DOHH2 (cell line): ENCODE results near the gene IGF1R.

Experiments
- H3F3A ChIP-seq: fragments of 200-600 bp; sonication (generic), shearing (Covaris generic); 2 replicates; pipeline ENCODE4 v1.6.0; 2016; ENCODE audit warnings: antibody characterized with exemption, mild to moderate bottlenecking; ENCODE audit not compliant: control insufficient read depth, insufficient read depth
- H3K27ac ChIP-seq: fragments of 200-600 bp; sonication (generic); 2 replicates; pipeline ENCODE4 v1.5.1; 2014; ENCODE audit warnings: low read depth, mild to moderate bottlenecking, low read length, moderate library complexity
- H3K27me3 ChIP-seq: fragments of 200-600 bp; sonication (generic); 2 replicates; pipeline ENCODE4 v1.6.1; 2014; ENCODE audit warnings: mild to moderate bottlenecking, low read length, mixed read lengths; ENCODE audit not compliant: control insufficient read depth
- H3K36me3 ChIP-seq: fragments of 200-600 bp; sonication (generic); 2 replicates; pipeline ENCODE4 v1.6.1; 2014; ENCODE audit warnings: mild to moderate bottlenecking, low read length, moderate library complexity, mixed read lengths; ENCODE audit not compliant: control insufficient read depth
- H3K4me1 ChIP-seq: fragments of 200-600 bp; sonication (generic); 2 replicates; pipeline ENCODE4 v1.6.1; 2014; ENCODE audit warnings: mild to moderate bottlenecking, low read length, mixed read lengths; ENCODE audit not compliant: control insufficient read depth
- H3K4me2 ChIP-seq: fragments of 200-600 bp; sonication (generic); 2 replicates; pipeline ENCODE4 v1.6.0; 2014; ENCODE audit warnings: mild to moderate bottlenecking, low read length, moderate library complexity
- H3K4me3 ChIP-seq: fragments of 200-600 bp; sonication (generic); 2 replicates; pipeline ENCODE4 v1.5.1; 2014; ENCODE audit warnings: mild to moderate bottlenecking, low read length, mixed read lengths
- H3K79me2 ChIP-seq: fragments of 200-600 bp; sonication (generic); 2 replicates; pipeline ENCODE4 v1.6.1; 2014; ENCODE audit warnings: mild to moderate bottlenecking, low read length, mixed read lengths; ENCODE audit not compliant: control insufficient read depth
- H3K9me2 ChIP-seq: fragments of 200-600 bp; sonication (generic); replicated peaks from 2 replicates; pipeline ENCODE4 v1.6.1; 2014; ENCODE audit warnings: mild to moderate bottlenecking, low read length, mixed read lengths; ENCODE audit not compliant: control insufficient read depth
- H3K9me3 ChIP-seq: fragments of 200-600 bp; sonication (generic); 2 replicates; pipeline ENCODE4 v1.6.1; 2014; ENCODE audit warnings: antibody characterized with exemption, low read length, mixed read lengths; ENCODE audit not compliant: control insufficient read depth, insufficient read depth
- H4K20me1 ChIP-seq: fragments of 200-600 bp; sonication (generic); 2 replicates; pipeline ENCODE4 v1.6.0; 2014; ENCODE audit warnings: low read depth, mild to moderate bottlenecking, antibody characterized with exemption, low read length, moderate library complexity; ENCODE audit not compliant: control insufficient read depth, insufficient read depth
- EZH2phosphoT487 ChIP-seq: fragments of 200-600 bp; sonication (generic); IDR thresholded peaks from 2 replicates; pipeline ENCODE4 v1.6.1; 2017; ENCODE audit warnings: borderline replicate concordance, mild to moderate bottlenecking, antibody characterized with exemption, low read length, moderate library complexity, mixed read lengths
- TF ChIP-seq, protein P1 (sequence below): fragments of 200-600 bp; sonication (generic); IDR thresholded peaks from one replicate; pipeline ENCODE4 v1.5.1; 2014; ENCODE audit warnings: antibody characterized with exemption, mild to moderate bottlenecking, low read depth, low read length; ENCODE audit not compliant: poor library complexity, severe bottlenecking

Gene IGF1R

DNA sequence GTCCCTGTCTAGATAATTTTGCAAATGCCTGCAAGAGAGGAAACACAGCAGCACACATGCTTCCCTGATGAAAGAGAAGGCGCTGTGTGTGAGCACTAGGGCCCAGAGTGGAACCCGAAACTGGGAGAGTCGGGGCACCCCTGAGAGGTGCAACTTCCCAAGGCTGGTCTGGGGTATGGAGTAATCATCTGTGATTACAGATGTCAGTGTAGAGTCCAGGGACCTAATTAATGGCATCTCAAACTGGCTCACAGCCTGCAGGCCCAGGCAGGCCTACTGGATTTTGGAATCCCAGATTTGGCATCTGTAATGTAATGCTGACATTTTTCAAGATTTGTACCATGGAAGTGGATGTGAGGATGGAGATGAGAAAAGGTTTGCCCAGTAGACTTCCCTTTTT lies 329.8 kb downstream of the IGF1R start:
- Histone ChIP-seq H3K79me2 (no peaks in the 10 kb centered on the region), H3K9me2 (no peaks in the 10 kb centered on the region), H3K4me3 (no peak overlapping the region), H3K4me1 (no peaks in the 10 kb centered on the region), H3K4me2 (no peak overlapping the region), H3F3A (no peaks in the 10 kb centered on the region), H3K9me3 (no peaks in the 10 kb centered on the region), H4K20me1 (no peaks in the 10 kb centered on the region), H3K27me3 (no peaks in the 10 kb centered on the region), H3K27ac (no peak overlapping the region), H3K36me3 (no peaks in the 10 kb centered on the region)
- TF ChIP-seq, protein P1, sequence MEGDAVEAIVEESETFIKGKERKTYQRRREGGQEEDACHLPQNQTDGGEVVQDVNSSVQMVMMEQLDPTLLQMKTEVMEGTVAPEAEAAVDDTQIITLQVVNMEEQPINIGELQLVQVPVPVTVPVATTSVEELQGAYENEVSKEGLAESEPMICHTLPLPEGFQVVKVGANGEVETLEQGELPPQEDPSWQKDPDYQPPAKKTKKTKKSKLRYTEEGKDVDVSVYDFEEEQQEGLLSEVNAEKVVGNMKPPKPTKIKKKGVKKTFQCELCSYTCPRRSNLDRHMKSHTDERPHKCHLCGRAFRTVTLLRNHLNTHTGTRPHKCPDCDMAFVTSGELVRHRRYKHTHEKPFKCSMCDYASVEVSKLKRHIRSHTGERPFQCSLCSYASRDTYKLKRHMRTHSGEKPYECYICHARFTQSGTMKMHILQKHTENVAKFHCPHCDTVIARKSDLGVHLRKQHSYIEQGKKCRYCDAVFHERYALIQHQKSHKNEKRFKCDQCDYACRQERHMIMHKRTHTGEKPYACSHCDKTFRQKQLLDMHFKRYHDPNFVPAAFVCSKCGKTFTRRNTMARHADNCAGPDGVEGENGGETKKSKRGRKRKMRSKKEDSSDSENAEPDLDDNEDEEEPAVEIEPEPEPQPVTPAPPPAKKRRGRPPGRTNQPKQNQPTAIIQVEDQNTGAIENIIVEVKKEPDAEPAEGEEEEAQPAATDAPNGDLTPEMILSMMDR, result no peak
- TF ChIP-seq EZH2phosphoT487, result no peak

- no peak overlapping the region for H3K27ac ChIP-seq
- H3K4me3 ChIP-seq, result no peak overlapping the region
- H3K79me2 ChIP-seq, result no peaks in the 10 kb centered on the region
- H3K4me1 ChIP-seq, result no peaks in the 10 kb centered on the region
- H3F3A ChIP-seq, result no peaks in the 10 kb centered on the region
- no peaks in the 10 kb centered on the region for H3K9me2 ChIP-seq
- no peaks in the 10 kb centered on the region for H3K36me3 ChIP-seq
- H3K27me3 ChIP-seq, result no peaks in the 10 kb centered on the region
- no peak overlapping the region for H3K4me2 ChIP-seq
- H3K9me3 ChIP-seq, result no peaks in the 10 kb centered on the region
- no peaks in the 10 kb centered on the region for H4K20me1 ChIP-seq
- TF ChIP-seq, protein P1, result no peak
- no peak for TF ChIP-seq EZH2phosphoT487
These were observed 332.5 kb downstream of the IGF1R start for GRCh38 chr15:98980899-98981228.

DNA sequence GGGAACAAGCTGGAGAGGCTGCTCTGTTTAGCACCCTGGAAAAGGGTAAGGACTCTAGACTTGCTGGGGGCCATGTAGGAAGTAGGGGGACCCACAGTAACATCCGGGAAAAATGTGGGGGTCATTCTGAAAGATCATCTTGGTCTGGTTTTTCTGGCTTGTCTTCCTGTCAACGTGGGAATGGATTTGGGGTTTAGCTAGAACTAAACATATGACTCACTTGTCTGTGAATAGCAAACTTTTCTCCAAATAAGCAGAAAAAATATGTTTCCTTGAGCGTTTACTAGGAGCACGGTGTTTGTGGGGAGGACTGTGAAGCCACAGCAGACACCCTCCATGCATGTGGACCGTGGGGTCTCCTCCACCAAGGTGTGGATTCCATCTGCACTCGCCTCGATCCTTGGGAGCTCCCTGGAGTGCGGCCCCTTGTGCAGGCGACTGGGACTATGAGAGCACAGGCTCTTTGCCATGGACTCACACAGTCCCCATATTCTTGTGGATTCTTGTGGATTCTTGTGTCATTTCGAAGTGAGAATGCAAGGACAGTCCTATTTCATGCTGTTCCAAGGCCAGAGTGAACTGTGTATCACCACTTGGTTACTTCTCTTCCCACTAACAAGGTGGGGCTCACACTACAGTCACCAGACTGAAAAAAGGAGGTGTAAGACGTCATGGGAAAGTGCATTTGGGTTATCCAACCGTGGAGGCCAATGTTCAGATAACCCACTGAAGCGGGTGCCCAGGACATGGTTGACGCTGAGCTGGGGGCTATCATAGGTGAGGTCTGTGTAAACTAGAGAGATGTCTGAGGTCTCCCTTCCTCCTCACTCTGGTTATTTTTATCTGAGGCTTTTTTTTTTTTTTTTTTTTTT lies 333.7 kb downstream of the IGF1R start:
- no peaks in the 10 kb centered on the region for H3K36me3 ChIP-seq
- no peak overlapping the region for H3K27ac ChIP-seq
- H3K9me3 ChIP-seq, result no peaks in the 10 kb centered on the region
- H3K79me2 ChIP-seq, result no peaks in the 10 kb centered on the region
- TF ChIP-seq EZH2phosphoT487, result no peak
- TF ChIP-seq, protein P1, result no peak
- H3F3A ChIP-seq, result no peaks in the 10 kb centered on the region
- H3K4me3 ChIP-seq, result no peak overlapping the region
- H3K4me1 ChIP-seq, result no peaks in the 10 kb centered on the region
- H3K27me3 ChIP-seq, result no peaks in the 10 kb centered on the region
- H3K4me2 ChIP-seq, result no peak overlapping the region
- H3K9me2 ChIP-seq, result no peaks in the 10 kb centered on the region
- no peaks in the 10 kb centered on the region for H4K20me1 ChIP-seq
